ENCODE data around the gene NAV3. TPM values are rescaled to one million over a fixed set of nuclear protein-coding genes. Genes with fewer than 3 reads are reported as not detected.

Gene NAV3
- total RNA-seq, 6 donors from 2014 or later: 3.5 to 24.1 (median 8.6) TPM

DNA sequence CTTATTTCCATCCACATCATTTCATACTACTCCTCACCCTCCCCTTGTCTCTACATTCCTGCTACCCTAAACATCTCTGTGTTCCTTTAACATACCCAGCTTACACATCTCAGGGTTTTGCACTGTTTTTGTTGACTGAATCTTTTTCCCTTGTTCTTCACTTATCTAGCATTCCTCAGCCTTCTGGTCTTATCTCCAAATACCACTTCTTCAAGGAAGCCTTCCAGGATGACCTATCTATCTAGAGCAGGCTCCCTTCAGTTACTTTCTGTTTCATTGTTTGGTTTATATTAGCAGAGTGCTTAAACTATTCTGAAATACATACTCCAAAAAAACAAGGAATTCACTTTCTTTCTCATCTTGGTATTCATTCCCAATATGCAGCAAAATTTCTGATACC, 353.1 kb downstream of the NAV3 start:
- DNase-seq (no peak), ATAC-seq (ENCODE audit: low FRiP score in 2 of 2) (no peak)
- Histone ChIP-seq H3K36me3 (no peaks in the 10 kb centered on the region), H3K27ac (no peak overlapping the region), H3K4me3 (no peak overlapping the region), H3K4me1 (no peaks in the 10 kb centered on the region), H3K9me3 (no peaks in the 10 kb centered on the region), H3K27me3 (no peaks in the 10 kb centered on the region)
- no peak for TF ChIP-seq EP300 (IDR thresholded peaks at IDR 0.05)
- no peak for TF ChIP-seq POLR2AphosphoS5 (IDR thresholded peaks at IDR 0.05)
- TF ChIP-seq CTCF (IDR thresholded peaks at IDR 0.05): no peak
- TF ChIP-seq POLR2A (IDR thresholded peaks at IDR 0.05): no peak

DNA sequence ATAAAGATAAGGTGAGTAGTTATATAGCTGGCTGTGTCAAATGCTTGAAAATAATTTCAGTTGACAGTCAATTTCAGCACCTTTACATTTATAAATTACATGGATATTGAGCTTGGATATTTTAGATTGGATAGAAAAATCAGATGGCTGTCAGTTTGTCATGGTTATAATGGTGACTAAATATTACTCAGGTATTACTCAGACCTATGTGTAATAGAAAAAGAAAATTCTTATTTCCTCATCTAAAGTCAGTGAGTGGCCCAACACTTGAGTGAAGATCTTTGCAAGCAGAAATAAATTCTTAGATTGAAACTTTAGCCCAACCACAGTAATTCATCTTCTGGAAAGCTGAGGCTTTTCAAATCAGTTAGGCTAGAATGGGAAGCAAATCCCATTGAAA, 354.4 kb downstream of the NAV3 start:
- no peaks in the 10 kb centered on the region for H3K36me3 ChIP-seq
- DNase-seq (no peak), ATAC-seq (ENCODE audit: low FRiP score in 2 of 2) (no peak)
- TF ChIP-seq POLR2A (IDR thresholded peaks at IDR 0.05) (no peak), CTCF (IDR thresholded peaks at IDR 0.05) (no peak), EP300 (IDR thresholded peaks at IDR 0.05) (no peak), POLR2AphosphoS5 (IDR thresholded peaks at IDR 0.05) (no peak)
- no peak overlapping the region for H3K4me3 ChIP-seq
- no peaks in the 10 kb centered on the region for H3K9me3 ChIP-seq
- H3K4me1 ChIP-seq: no peaks in the 10 kb centered on the region
- H3K27me3 ChIP-seq: no peaks in the 10 kb centered on the region
- H3K27ac ChIP-seq: no peak overlapping the region

GRCh38 chr12:78185651-78186050, 355.0 kb downstream of the NAV3 start:
- ATAC-seq (ENCODE audit: low FRiP score in 2 of 2) (no peak), DNase-seq (no peak)
- H3K27me3 ChIP-seq: no peaks in the 10 kb centered on the region
- TF ChIP-seq EP300 (IDR thresholded peaks at IDR 0.05) (no peak), CTCF (IDR thresholded peaks at IDR 0.05) (no peak), POLR2A (IDR thresholded peaks at IDR 0.05) (no peak), POLR2AphosphoS5 (IDR thresholded peaks at IDR 0.05) (no peak)
- H3K9me3 ChIP-seq: no peaks in the 10 kb centered on the region
- H3K27ac ChIP-seq: no peak overlapping the region
- no peaks in the 10 kb centered on the region for H3K4me1 ChIP-seq
- no peaks in the 10 kb centered on the region for H3K36me3 ChIP-seq
- H3K4me3 ChIP-seq: no peak overlapping the region
- WGBS, 2 donors: 85 to 96% methylated on average over 2 of the region's 2 CpGs

GRCh38 chr12:78186670-78187069, 356.0 kb downstream of the NAV3 start:
- no peaks in the 10 kb centered on the region for H3K4me1 ChIP-seq
- DNase-seq (no peak), ATAC-seq (ENCODE audit: low FRiP score in 2 of 2) (no peak)
- no peaks in the 10 kb centered on the region for H3K9me3 ChIP-seq
- H3K27ac ChIP-seq: no peak overlapping the region
- H3K36me3 ChIP-seq: no peaks in the 10 kb centered on the region
- 88% methylated on average over 1 of the region's 1 CpG for WGBS, 2 donors
- no peak overlapping the region for H3K4me3 ChIP-seq
- no peak for TF ChIP-seq POLR2A (IDR thresholded peaks at IDR 0.05)
- TF ChIP-seq CTCF (IDR thresholded peaks at IDR 0.05): no peak
- no peak for TF ChIP-seq EP300 (IDR thresholded peaks at IDR 0.05)
- no peak for TF ChIP-seq POLR2AphosphoS5 (IDR thresholded peaks at IDR 0.05)
- H3K27me3 ChIP-seq: no peaks in the 10 kb centered on the region

- H3K4me3 ChIP-seq: no peak overlapping the region
- H3K4me1 ChIP-seq: no peaks in the 10 kb centered on the region
- no peaks in the 10 kb centered on the region for H3K9me3 ChIP-seq
- TF ChIP-seq EP300 (IDR thresholded peaks at IDR 0.05) (no peak), POLR2AphosphoS5 (IDR thresholded peaks at IDR 0.05) (no peak), POLR2A (IDR thresholded peaks at IDR 0.05) (no peak), CTCF (IDR thresholded peaks at IDR 0.05) (no peak)
- ATAC-seq (ENCODE audit: low FRiP score in 2 of 2): no peak
- H3K27ac ChIP-seq: no peak overlapping the region
- no peak for DNase-seq
- 66 to 79% methylated on average over 2 of the region's 2 CpGs for WGBS, 2 donors
- H3K36me3 ChIP-seq: no peaks in the 10 kb centered on the region
- no peaks in the 10 kb centered on the region for H3K27me3 ChIP-seq
Measured at GRCh38 chr12:78187741-78188140, 357.0 kb downstream of the NAV3 start.
